Measurements from ENCODE around the gene TPK1. TPM values are rescaled to one million over a fixed set of nuclear protein-coding genes. Genes with fewer than 3 reads are reported as not detected.

TPK1 gene
- total and polyA plus RNA-seq, 2 donors: 6.7 to 7.4 TPM

DNA sequence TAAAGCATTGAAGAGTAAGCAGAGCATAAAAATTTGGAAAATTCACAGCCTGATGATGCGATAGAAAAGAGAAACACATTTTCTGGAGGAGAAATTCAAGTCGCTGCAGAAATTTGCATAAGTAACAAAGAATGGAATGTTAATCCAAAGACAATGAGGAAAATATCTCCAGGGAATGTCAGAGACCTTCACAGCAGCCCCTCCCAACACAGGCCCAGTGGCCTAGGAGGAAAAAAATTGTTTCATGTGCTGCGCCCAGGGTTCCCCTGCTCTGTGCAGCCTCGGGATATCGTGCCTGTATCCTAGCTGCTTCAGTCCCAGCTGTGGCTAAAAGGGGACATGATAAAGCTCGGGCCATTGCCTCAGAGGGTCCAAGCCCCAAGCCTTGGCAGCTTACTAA lies 206.8 kb downstream of the TPK1 start:
- no peak overlapping the region for H3K4me3 ChIP-seq (ENCODE audit: low read length in 2 of 2)
- peaks cover 0 to 7% of the 10 kb centered on the region in 2 donors for H3K9me3 ChIP-seq (ENCODE audit: control insufficient read depth in 2 of 2, insufficient read depth in 1 of 2, low read length in 1 of 2)
- 98% methylated on average over 6 of the region's 6 CpGs for WGBS
- H3K27ac ChIP-seq (ENCODE audit: low read depth in 1 of 2, low read length in 1 of 2): no peak overlapping the region
- H3K36me3 ChIP-seq (ENCODE audit: control insufficient read depth in 2 of 2, insufficient read depth in 2 of 2, low read length in 1 of 2): no peaks in the 10 kb centered on the region
- DNase-seq (ENCODE audit: low read depth in 6 of 9, low spot score in 9 of 9): no peak
- no peaks in the 10 kb centered on the region for H3K27me3 ChIP-seq (ENCODE audit: control insufficient read depth in 2 of 2, insufficient read depth in 1 of 2, low read length in 1 of 2)
- H3K4me1 ChIP-seq (ENCODE audit: control insufficient read depth in 2 of 2, insufficient read depth in 2 of 2, low read length in 2 of 2): no peaks in the 10 kb centered on the region

- Histone ChIP-seq H3K27ac (ENCODE audit: low read depth in 1 of 2, low read length in 1 of 2) (no peak overlapping the region), H3K36me3 (ENCODE audit: control insufficient read depth in 2 of 2, insufficient read depth in 2 of 2, low read length in 1 of 2) (no peaks in the 10 kb centered on the region), H3K4me1 (ENCODE audit: control insufficient read depth in 2 of 2, insufficient read depth in 2 of 2, low read length in 2 of 2) (no peaks in the 10 kb centered on the region), H3K4me3 (ENCODE audit: low read length in 2 of 2) (no peak overlapping the region), H3K27me3 (ENCODE audit: control insufficient read depth in 2 of 2, insufficient read depth in 1 of 2, low read length in 1 of 2) (no peaks in the 10 kb centered on the region), H3K9me3 (ENCODE audit: control insufficient read depth in 2 of 2, insufficient read depth in 1 of 2, low read length in 1 of 2) (peaks cover 0 to 7% of the 10 kb centered on the region in 2 donors)
- WGBS: 80% methylated on average over 2 of the region's 2 CpGs
- no peak for DNase-seq (ENCODE audit: low read depth in 6 of 9, low spot score in 9 of 9)
Observed at GRCh38 chr7:144628176-144628575, 207.7 kb downstream of the TPK1 start.

DNA sequence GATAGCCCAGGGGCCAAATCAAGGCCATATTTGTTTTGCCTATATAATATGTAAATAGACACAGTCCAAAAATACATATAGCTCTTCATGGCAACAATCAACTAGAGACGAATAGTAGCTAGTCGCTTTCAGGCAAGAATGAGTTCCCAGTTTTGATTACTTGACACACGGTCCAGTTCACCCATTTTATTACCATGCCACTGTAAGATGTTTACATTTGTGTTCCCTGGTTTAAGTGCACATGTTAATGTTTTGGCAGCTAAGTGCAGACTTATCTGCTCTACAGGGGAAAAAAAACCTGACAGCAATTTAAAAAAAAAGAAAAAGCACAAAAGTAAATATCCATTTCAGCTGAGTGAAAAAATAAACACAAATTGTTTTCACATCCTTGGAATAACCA lies 213.1 kb downstream of the TPK1 start:
- H3K9me3 ChIP-seq (ENCODE audit: control insufficient read depth in 2 of 2, insufficient read depth in 1 of 2, low read length in 1 of 2): no peaks in the 10 kb centered on the region
- no peak overlapping the region for H3K4me3 ChIP-seq (ENCODE audit: low read length in 2 of 2)
- no peak overlapping the region for H3K27ac ChIP-seq (ENCODE audit: low read depth in 1 of 2, low read length in 1 of 2)
- 98% methylated on average over 3 of the region's 3 CpGs for WGBS
- H3K27me3 ChIP-seq (ENCODE audit: control insufficient read depth in 2 of 2, insufficient read depth in 1 of 2, low read length in 1 of 2): no peaks in the 10 kb centered on the region
- H3K36me3 ChIP-seq (ENCODE audit: control insufficient read depth in 2 of 2, insufficient read depth in 2 of 2, low read length in 1 of 2): no peaks in the 10 kb centered on the region
- no peak for DNase-seq (ENCODE audit: low read depth in 6 of 9, low spot score in 9 of 9)
- H3K4me1 ChIP-seq (ENCODE audit: control insufficient read depth in 2 of 2, insufficient read depth in 2 of 2, low read length in 2 of 2): no peaks in the 10 kb centered on the region

- 95% methylated on average over 3 of the region's 3 CpGs for WGBS
- Histone ChIP-seq H3K27me3 (ENCODE audit: control insufficient read depth in 2 of 2, insufficient read depth in 1 of 2, low read length in 1 of 2) (no peaks in the 10 kb centered on the region), H3K36me3 (ENCODE audit: control insufficient read depth in 2 of 2, insufficient read depth in 2 of 2, low read length in 1 of 2) (no peaks in the 10 kb centered on the region), H3K4me1 (ENCODE audit: control insufficient read depth in 2 of 2, insufficient read depth in 2 of 2, low read length in 2 of 2) (no peaks in the 10 kb centered on the region), H3K4me3 (ENCODE audit: low read length in 2 of 2) (no peak overlapping the region), H3K27ac (ENCODE audit: low read depth in 1 of 2, low read length in 1 of 2) (no peak overlapping the region), H3K9me3 (ENCODE audit: control insufficient read depth in 2 of 2, insufficient read depth in 1 of 2, low read length in 1 of 2) (no peaks in the 10 kb centered on the region)
- no peak for DNase-seq (ENCODE audit: low read depth in 6 of 9, low spot score in 9 of 9)
Observed at GRCh38 chr7:144606261-144606660, 229.6 kb downstream of the TPK1 start.

DNA sequence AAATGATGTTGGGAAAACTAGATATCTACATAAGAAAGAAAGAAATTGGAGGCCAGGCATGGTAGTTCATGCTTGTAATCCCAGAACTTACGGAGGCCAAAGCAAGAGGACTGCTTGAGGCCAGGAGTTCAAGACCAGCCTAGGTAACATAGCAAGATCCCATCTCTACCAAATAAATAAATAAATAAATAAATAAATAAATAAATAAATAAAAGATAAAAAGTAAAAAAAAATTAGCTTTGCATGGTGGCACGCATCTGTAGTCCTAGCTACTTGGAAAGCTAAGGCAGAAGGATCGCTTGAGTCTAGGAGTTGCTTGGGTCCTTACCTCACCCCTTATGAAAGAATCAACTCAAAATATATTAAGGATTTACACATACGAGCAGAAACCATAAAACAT lies 238.9 kb downstream of the TPK1 start:
- WGBS: 97% methylated on average over 4 of the region's 4 CpGs
- no peak overlapping the region for H3K27ac ChIP-seq (ENCODE audit: low read depth in 1 of 2, low read length in 1 of 2)
- no peaks in the 10 kb centered on the region for H3K27me3 ChIP-seq (ENCODE audit: control insufficient read depth in 2 of 2, insufficient read depth in 1 of 2, low read length in 1 of 2)
- H3K36me3 ChIP-seq (ENCODE audit: control insufficient read depth in 2 of 2, insufficient read depth in 2 of 2, low read length in 1 of 2): no peaks in the 10 kb centered on the region
- no peak overlapping the region for H3K4me3 ChIP-seq (ENCODE audit: low read length in 2 of 2)
- H3K4me1 ChIP-seq (ENCODE audit: control insufficient read depth in 2 of 2, insufficient read depth in 2 of 2, low read length in 2 of 2): no peaks in the 10 kb centered on the region
- no peaks in the 10 kb centered on the region for H3K9me3 ChIP-seq (ENCODE audit: control insufficient read depth in 2 of 2, insufficient read depth in 1 of 2, low read length in 1 of 2)
- no peak for DNase-seq (ENCODE audit: low read depth in 6 of 9, low spot score in 9 of 9)

GRCh38 chr7:144594580-144594979 lies 241.3 kb downstream of the TPK1 start:
- no peaks in the 10 kb centered on the region for H3K9me3 ChIP-seq (ENCODE audit: control insufficient read depth in 2 of 2, insufficient read depth in 1 of 2, low read length in 1 of 2)
- H3K27ac ChIP-seq (ENCODE audit: low read depth in 1 of 2, low read length in 1 of 2): no peak overlapping the region
- no peaks in the 10 kb centered on the region for H3K27me3 ChIP-seq (ENCODE audit: control insufficient read depth in 2 of 2, insufficient read depth in 1 of 2, low read length in 1 of 2)
- no peak overlapping the region for H3K4me3 ChIP-seq (ENCODE audit: low read length in 2 of 2)
- no peaks in the 10 kb centered on the region for H3K36me3 ChIP-seq (ENCODE audit: control insufficient read depth in 2 of 2, insufficient read depth in 2 of 2, low read length in 1 of 2)
- no peaks in the 10 kb centered on the region for H3K4me1 ChIP-seq (ENCODE audit: control insufficient read depth in 2 of 2, insufficient read depth in 2 of 2, low read length in 2 of 2)
- no peak for DNase-seq (ENCODE audit: low read depth in 6 of 9, low spot score in 9 of 9)

- Histone ChIP-seq H3K27ac (ENCODE audit: low read depth in 1 of 2, low read length in 1 of 2) (no peak overlapping the region), H3K4me1 (ENCODE audit: control insufficient read depth in 2 of 2, insufficient read depth in 2 of 2, low read length in 2 of 2) (no peaks in the 10 kb centered on the region), H3K36me3 (ENCODE audit: control insufficient read depth in 2 of 2, insufficient read depth in 2 of 2, low read length in 1 of 2) (no peaks in the 10 kb centered on the region), H3K27me3 (ENCODE audit: control insufficient read depth in 2 of 2, insufficient read depth in 1 of 2, low read length in 1 of 2) (no peaks in the 10 kb centered on the region), H3K9me3 (ENCODE audit: control insufficient read depth in 2 of 2, insufficient read depth in 1 of 2, low read length in 1 of 2) (no peaks in the 10 kb centered on the region), H3K4me3 (ENCODE audit: low read length in 2 of 2) (no peak overlapping the region)
- 85% methylated on average over 4 of the region's 4 CpGs for WGBS
- no peak for DNase-seq (ENCODE audit: low read depth in 6 of 9, low spot score in 9 of 9)
Observed at GRCh38 chr7:144588559-144589051, 247.2 kb downstream of the TPK1 start.

GRCh38 chr7:144587701-144588100 lies 248.2 kb downstream of the TPK1 start:
- DNase-seq (ENCODE audit: low read depth in 6 of 9, low spot score in 9 of 9): no peak
- Histone ChIP-seq H3K27me3 (ENCODE audit: control insufficient read depth in 2 of 2, insufficient read depth in 1 of 2, low read length in 1 of 2) (no peaks in the 10 kb centered on the region), H3K4me3 (ENCODE audit: low read length in 2 of 2) (no peak overlapping the region), H3K36me3 (ENCODE audit: control insufficient read depth in 2 of 2, insufficient read depth in 2 of 2, low read length in 1 of 2) (no peaks in the 10 kb centered on the region), H3K4me1 (ENCODE audit: control insufficient read depth in 2 of 2, insufficient read depth in 2 of 2, low read length in 2 of 2) (no peaks in the 10 kb centered on the region), H3K9me3 (ENCODE audit: control insufficient read depth in 2 of 2, insufficient read depth in 1 of 2, low read length in 1 of 2) (no peaks in the 10 kb centered on the region), H3K27ac (ENCODE audit: low read depth in 1 of 2, low read length in 1 of 2) (no peak overlapping the region)
- WGBS: 100% methylated on average over 1 of the region's 1 CpG

- Histone ChIP-seq H3K4me1 (ENCODE audit: control insufficient read depth in 2 of 2, insufficient read depth in 2 of 2, low read length in 2 of 2) (no peaks in the 10 kb centered on the region), H3K27ac (ENCODE audit: low read depth in 1 of 2, low read length in 1 of 2) (no peak overlapping the region), H3K36me3 (ENCODE audit: control insufficient read depth in 2 of 2, insufficient read depth in 2 of 2, low read length in 1 of 2) (no peaks in the 10 kb centered on the region), H3K4me3 (ENCODE audit: low read length in 2 of 2) (no peak overlapping the region), H3K9me3 (ENCODE audit: control insufficient read depth in 2 of 2, insufficient read depth in 1 of 2, low read length in 1 of 2) (no peaks in the 10 kb centered on the region), H3K27me3 (ENCODE audit: control insufficient read depth in 2 of 2, insufficient read depth in 1 of 2, low read length in 1 of 2) (no peaks in the 10 kb centered on the region)
- WGBS: 99% methylated on average over 3 of the region's 3 CpGs
- no peak for DNase-seq (ENCODE audit: low read depth in 6 of 9, low spot score in 9 of 9)
Observed at GRCh38 chr7:144584726-144585125, 251.1 kb downstream of the TPK1 start.

DNA sequence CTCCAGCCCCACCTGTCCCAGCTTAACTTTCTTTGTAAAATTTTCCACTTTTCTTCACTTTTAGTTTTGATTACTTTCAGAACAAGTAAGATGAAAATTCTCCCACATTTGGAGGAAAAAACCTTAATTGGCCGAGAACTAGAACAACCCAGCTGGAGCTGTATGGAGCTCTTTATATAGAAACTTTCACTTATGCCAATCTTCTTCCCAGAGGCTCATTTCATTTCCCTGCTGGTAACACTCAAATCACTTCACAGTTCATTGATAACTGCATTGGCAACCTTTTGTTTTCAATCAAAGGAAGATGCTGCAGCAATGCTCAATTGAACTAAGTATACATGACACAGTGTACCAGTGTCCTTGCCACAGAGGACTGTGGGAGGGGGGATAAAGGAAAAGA lies 256.2 kb downstream of the TPK1 start:
- Histone ChIP-seq H3K36me3 (ENCODE audit: control insufficient read depth in 2 of 2, insufficient read depth in 2 of 2, low read length in 1 of 2) (no peaks in the 10 kb centered on the region), H3K27me3 (ENCODE audit: control insufficient read depth in 2 of 2, insufficient read depth in 1 of 2, low read length in 1 of 2) (no peaks in the 10 kb centered on the region), H3K4me3 (ENCODE audit: low read length in 2 of 2) (no peak overlapping the region), H3K9me3 (ENCODE audit: control insufficient read depth in 2 of 2, insufficient read depth in 1 of 2, low read length in 1 of 2) (no peaks in the 10 kb centered on the region), H3K27ac (ENCODE audit: low read depth in 1 of 2, low read length in 1 of 2) (no peak overlapping the region), H3K4me1 (ENCODE audit: control insufficient read depth in 2 of 2, insufficient read depth in 2 of 2, low read length in 2 of 2) (no peaks in the 10 kb centered on the region)
- DNase-seq (ENCODE audit: low read depth in 6 of 9, low spot score in 9 of 9): no peak
- 97% methylated on average over 1 of the region's 1 CpG for WGBS

Data from thymus (tissue), 11 donors.